Neuronal stem cell (in vitro differentiated cells): ENCODE data around the gene EBF4.

Experiments
- DNase-seq: peaks from one replicate; pipeline ENCODE4 v3.0.0-alpha.2; 2013; ENCODE audit warnings: low spot score
- H2AFZ ChIP-seq: one replicate; pipeline ENCODE4 v1.6.1; 2013; ENCODE audit warnings: mild to moderate bottlenecking, low read length, inconsistent platforms
- H2AK5ac ChIP-seq: 2 replicates; pipeline ENCODE4 v1.6.1; 2013; ENCODE audit warnings: low read depth, mild to moderate bottlenecking, inconsistent platforms, low read length, moderate library complexity, mixed read lengths
- H2BK120ac ChIP-seq: 2 replicates; pipeline ENCODE4 v1.6.1; 2013; ENCODE audit warnings: low read depth, mild to moderate bottlenecking, inconsistent platforms, low read length, moderate library complexity, mixed read lengths
- H2BK12ac ChIP-seq: one replicate; pipeline ENCODE4 v1.6.1; 2013; ENCODE audit warnings: low read length, inconsistent platforms
- H2BK15ac ChIP-seq: 2 replicates; pipeline ENCODE4 v1.6.1; 2013; ENCODE audit warnings: mild to moderate bottlenecking, low read length, inconsistent platforms, mixed read lengths
- H2BK5ac ChIP-seq: one replicate; pipeline ENCODE4 v1.6.1; 2013; ENCODE audit warnings: inconsistent platforms, mild to moderate bottlenecking, low read length, moderate library complexity
- H3K14ac ChIP-seq: one replicate; pipeline ENCODE4 v1.6.1; 2013; ENCODE audit warnings: low read length, inconsistent platforms
- H3K18ac ChIP-seq: 2 replicates; pipeline ENCODE4 v1.6.1; 2013; ENCODE audit warnings: low read length, inconsistent platforms
- H3K23ac ChIP-seq: 2 replicates; pipeline ENCODE4 v1.6.1; 2013; ENCODE audit warnings: low read depth, mild to moderate bottlenecking, mixed read lengths, low read length, inconsistent platforms; ENCODE audit not compliant: poor library complexity
- H3K27ac ChIP-seq: replicated peaks from 3 replicates; pipeline ENCODE4 v1.5.1; 2013; ENCODE audit warnings: low read length, inconsistent platforms
- H3K27me3 ChIP-seq, 3 experiments: 2 replicates each; pipeline ENCODE4 v1.6.1; 2013; ENCODE audit warnings: low read length in 3 of 3, mild to moderate bottlenecking in 2 of 3, inconsistent platforms in 1 of 3, low read depth in 1 of 3, mixed read lengths in 1 of 3, moderate library complexity in 1 of 3; ENCODE audit not compliant: control insufficient read depth in 3 of 3, insufficient read depth in 3 of 3
- H3K36me3 ChIP-seq, 2 donors: replicated peaks in 1 of 2; 2 replicates each; pipeline ENCODE4 v1.6.1; 2013; ENCODE audit warnings: low read length in 2 of 2; ENCODE audit not compliant: control insufficient read depth in 2 of 2, insufficient read depth in 2 of 2
- H3K4ac ChIP-seq: 2 replicates; pipeline ENCODE4 v1.6.1; 2013; ENCODE audit warnings: inconsistent platforms, mild to moderate bottlenecking, low read length, moderate library complexity
- H3K4me1 ChIP-seq, 2 donors: 1 replicate in 1 of 2; 2 replicates in 1 of 2; pipeline ENCODE4 v1.6.1; 2013; ENCODE audit warnings: low read length in 2 of 2, low read depth in 1 of 2; ENCODE audit not compliant: control insufficient read depth in 2 of 2, insufficient read depth in 1 of 2
- H3K4me2 ChIP-seq: one replicate; pipeline ENCODE4 v1.6.1; 2013; ENCODE audit warnings: mild to moderate bottlenecking, low read length, inconsistent platforms; ENCODE audit not compliant: insufficient read depth, poor library complexity, severe bottlenecking
- H3K4me3 ChIP-seq, 2 donors: 2 replicates each; pipeline ENCODE4 v1.5.1; 2013; ENCODE audit warnings: low read length in 2 of 2, mild to moderate bottlenecking in 2 of 2, inconsistent platforms in 1 of 2, moderate library complexity in 1 of 2
- H3K79me1 ChIP-seq: one replicate; pipeline ENCODE4 v1.6.1; 2013; ENCODE audit warnings: low read depth, mild to moderate bottlenecking, inconsistent platforms, low read length, moderate library complexity
- H3K9ac ChIP-seq: one replicate; pipeline ENCODE4 v1.6.1; 2013; ENCODE audit warnings: mild to moderate bottlenecking, low read depth, low read length, inconsistent platforms; ENCODE audit not compliant: poor library complexity
- H3K9me3 ChIP-seq, 2 donors: replicated peaks in 1 of 2; 2 replicates each; pipeline versions ENCODE3 to v1.6.1; 2013; ENCODE audit warnings: low read length in 2 of 2, mild to moderate bottlenecking in 2 of 2, inconsistent platforms in 1 of 2, low read depth in 1 of 2, mixed read lengths in 1 of 2, moderate library complexity in 1 of 2; ENCODE audit not compliant: control insufficient read depth in 2 of 2, insufficient read depth in 1 of 2
- H4K8ac ChIP-seq: one replicate; pipeline ENCODE4 v1.6.1; 2013; ENCODE audit warnings: low read depth, mild to moderate bottlenecking, inconsistent platforms, low read length, moderate library complexity
- H4K91ac ChIP-seq: one replicate; pipeline ENCODE4 v1.6.1; 2013; ENCODE audit warnings: low read length, low read depth, mild to moderate bottlenecking, inconsistent platforms; ENCODE audit not compliant: poor library complexity
- WGBS, 2 donors: extraction: QIAGEN DNeasy Blood & Tissue Kit; methylation state at CpG; one replicate each; pipeline ENCODE4 v1.1.7; 2013; ENCODE audit warnings: missing lambda C conversion rate in 2 of 2, mixed read lengths in 1 of 2; ENCODE audit not compliant: insufficient read length in 2 of 2, insufficient replicate concordance in 1 of 2; ENCODE audit errors: extremely low coverage in 2 of 2; 5-methylcytosine and 5-hydroxymethylcytosine counted together

The EBF4 gene

DNA sequence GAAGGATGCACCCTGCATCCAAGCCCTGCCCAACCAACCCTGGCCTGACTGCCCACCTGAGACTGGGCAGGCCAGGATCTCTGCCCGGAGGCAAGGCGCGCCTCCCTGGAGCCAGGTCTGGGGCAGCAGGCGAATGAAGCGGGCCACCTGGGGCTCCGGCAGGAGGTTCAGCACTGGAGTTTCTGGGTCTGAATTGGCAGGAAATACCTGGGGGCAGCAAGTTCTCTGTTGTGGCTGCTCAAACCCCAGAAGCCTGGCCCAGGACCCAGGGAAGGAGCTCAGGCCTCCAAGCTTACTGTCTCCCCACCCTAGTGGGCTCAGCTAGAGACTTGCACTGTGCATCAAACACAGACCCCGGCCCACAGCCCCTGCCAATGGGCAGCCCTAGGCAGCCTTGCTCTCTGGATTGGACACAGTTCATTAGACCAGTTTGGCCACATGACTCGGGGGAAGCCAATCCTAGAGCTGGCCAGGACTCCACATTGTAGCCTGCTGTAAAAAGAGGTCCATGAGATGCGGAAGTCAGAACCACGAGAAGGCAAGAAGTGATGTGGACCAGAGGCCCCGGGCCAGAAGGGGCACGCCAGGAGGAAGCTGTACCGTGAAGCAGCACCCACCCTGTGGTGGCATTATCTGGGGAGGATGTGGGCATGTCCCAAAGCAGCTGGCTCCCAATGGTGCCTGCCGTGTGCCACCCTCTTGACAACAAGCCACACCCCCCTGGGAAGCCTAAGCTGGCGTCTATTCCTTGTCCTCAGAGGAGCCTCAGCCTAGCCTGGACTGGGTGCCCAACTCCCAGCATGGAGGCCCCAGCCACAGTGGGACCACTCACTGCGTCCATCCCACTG, 104.8 kb downstream of the EBF4 start:
- peaks cover 0 to 11% (median 0%) of the 10 kb centered on the region in 3 experiments for H3K27me3 ChIP-seq
- no peak overlapping the region for H2BK12ac ChIP-seq
- H3K23ac ChIP-seq: no peak overlapping the region
- H2BK15ac ChIP-seq: no peak overlapping the region
- H3K4me3 ChIP-seq: no peak overlapping the region
- H3K9me3 ChIP-seq: peaks cover 0 to 6% of the 10 kb centered on the region in 2 donors
- H2BK120ac ChIP-seq: no peak overlapping the region
- no peak overlapping the region for H4K91ac ChIP-seq
- H2AFZ ChIP-seq: no peak overlapping the region
- no peak overlapping the region for H3K14ac ChIP-seq
- H3K4me2 ChIP-seq: no peak overlapping the region
- no peak overlapping the region for H3K18ac ChIP-seq
- H3K4me1 ChIP-seq: peaks cover 12 to 15% of the 10 kb centered on the region in 2 donors
- H3K9ac ChIP-seq: no peak overlapping the region
- no peak overlapping the region for H3K27ac ChIP-seq
- H3K36me3 ChIP-seq: peaks cover 47 to 61% of the 10 kb centered on the region in 2 donors
- H3K4ac ChIP-seq: no peak overlapping the region
- H2AK5ac ChIP-seq: no peak overlapping the region
- H3K79me1 ChIP-seq: peaks cover 8% of the 10 kb centered on the region
- no peak overlapping the region for H4K8ac ChIP-seq
- H2BK5ac ChIP-seq: no peak overlapping the region
- DNase-seq: no peak
- no CpG with 5 or more reads among the region's 16 CpGs for WGBS, 2 donors

GRCh38 chr20:2798095-2798805, 105.7 kb downstream of the EBF4 start:
- Histone ChIP-seq H2AK5ac (peak overlapping the region; percentile 61), H3K18ac (no peak overlapping the region), H3K14ac (no peak overlapping the region), H2BK12ac (no peak overlapping the region), H2BK15ac (no peak overlapping the region), H4K91ac (no peak overlapping the region), H3K4ac (no peak overlapping the region), H2BK5ac (peak overlapping the region; percentile 46), H3K79me1 (peaks cover 8% of the 10 kb centered on the region), H3K23ac (no peak overlapping the region), H3K4me1 (peaks cover 12 to 15% of the 10 kb centered on the region in 2 donors), H3K4me3 (no peak overlapping the region), H2AFZ (no peak overlapping the region), H3K27ac (no peak overlapping the region), H2BK120ac (peak overlapping the region; percentile 3), H3K4me2 (no peak overlapping the region), H4K8ac (no peak overlapping the region), H3K9ac (no peak overlapping the region), H3K9me3 (peaks cover 0 to 2% of the 10 kb centered on the region in 2 donors), H3K27me3 (peaks cover 0 to 18% (median 3%) of the 10 kb centered on the region in 3 experiments), H3K36me3 (peaks cover 45 to 61% of the 10 kb centered on the region in 2 donors)
- WGBS, 2 donors: no CpG with 5 or more reads among the region's 19 CpGs
- DNase-seq: no peak

GRCh38 chr20:2798814-2799213, 106.2 kb downstream of the EBF4 start:
- Histone ChIP-seq H3K23ac (no peak overlapping the region), H2BK15ac (no peak overlapping the region), H3K18ac (no peak overlapping the region), H3K27me3 (peaks cover 3 to 22% (median 6%) of the 10 kb centered on the region in 3 experiments), H2BK12ac (no peak overlapping the region), H3K4me1 (peaks cover 12 to 15% of the 10 kb centered on the region in 2 donors), H3K4me3 (peak overlapping the region in 1 of 2 donors; percentile 100), H3K79me1 (peaks cover 8% of the 10 kb centered on the region), H3K27ac (peak overlapping the region; percentile 80), H3K9me3 (no peaks in the 10 kb centered on the region), H4K91ac (no peak overlapping the region), H3K14ac (no peak overlapping the region), H3K4ac (no peak overlapping the region), H2AK5ac (peak overlapping the region; percentile 90), H3K4me2 (peak overlapping the region; percentile 97), H3K36me3 (peaks cover 40 to 56% of the 10 kb centered on the region in 2 donors), H2BK120ac (no peak overlapping the region), H4K8ac (no peak overlapping the region), H3K9ac (no peak overlapping the region), H2BK5ac (peak overlapping the region; percentile 46), H2AFZ (no peak overlapping the region)
- DNase-seq: no peak
- no CpG with 5 or more reads among the region's 6 CpGs for WGBS, 2 donors

GRCh38 chr20:2799271-2799670, 106.7 kb downstream of the EBF4 start:
- WGBS, 2 donors: no CpG with 5 or more reads among the region's 9 CpGs

More at GRCh38 chr20:2799271-2799670, 106.7 kb downstream of the EBF4 start:
- Histone ChIP-seq H3K4me2 (peak overlapping the region; percentile 97), H2BK120ac (no peak overlapping the region), H3K27ac (peak overlapping the region; percentile 80), H3K18ac (peak overlapping the region; percentile 51), H3K79me1 (peaks cover 8% of the 10 kb centered on the region), H2BK5ac (peak overlapping the region; percentile 46), H2BK15ac (peak overlapping the region; percentile 74), H4K8ac (no peak overlapping the region), H2BK12ac (no peak overlapping the region), H3K36me3 (peaks cover 40 to 51% of the 10 kb centered on the region in 2 donors), H3K4ac (no peak overlapping the region), H3K4me1 (peaks cover 12 to 15% of the 10 kb centered on the region in 2 donors), H3K23ac (no peak overlapping the region), H3K4me3 (peak overlapping the region; percentile 88 to 100), H3K9me3 (no peaks in the 10 kb centered on the region), H2AFZ (peak overlapping the region; percentile 93), H4K91ac (peak overlapping the region; percentile 34), H3K9ac (peak overlapping the region; percentile 82), H3K14ac (no peak overlapping the region), H3K27me3 (peaks cover 3 to 27% (median 10%) of the 10 kb centered on the region in 3 experiments), H2AK5ac (peak overlapping the region; percentile 90)
- no peak for DNase-seq
